ENCODE results near the gene KSR1. TPM values are rescaled to one million over a fixed set of nuclear protein-coding genes. Genes with fewer than 3 reads are reported as not detected.

KSR1 gene
- total RNA-seq, 4 donors from 2014 or later = 10.0 to 15.2 (median 13.9) TPM

DNA sequence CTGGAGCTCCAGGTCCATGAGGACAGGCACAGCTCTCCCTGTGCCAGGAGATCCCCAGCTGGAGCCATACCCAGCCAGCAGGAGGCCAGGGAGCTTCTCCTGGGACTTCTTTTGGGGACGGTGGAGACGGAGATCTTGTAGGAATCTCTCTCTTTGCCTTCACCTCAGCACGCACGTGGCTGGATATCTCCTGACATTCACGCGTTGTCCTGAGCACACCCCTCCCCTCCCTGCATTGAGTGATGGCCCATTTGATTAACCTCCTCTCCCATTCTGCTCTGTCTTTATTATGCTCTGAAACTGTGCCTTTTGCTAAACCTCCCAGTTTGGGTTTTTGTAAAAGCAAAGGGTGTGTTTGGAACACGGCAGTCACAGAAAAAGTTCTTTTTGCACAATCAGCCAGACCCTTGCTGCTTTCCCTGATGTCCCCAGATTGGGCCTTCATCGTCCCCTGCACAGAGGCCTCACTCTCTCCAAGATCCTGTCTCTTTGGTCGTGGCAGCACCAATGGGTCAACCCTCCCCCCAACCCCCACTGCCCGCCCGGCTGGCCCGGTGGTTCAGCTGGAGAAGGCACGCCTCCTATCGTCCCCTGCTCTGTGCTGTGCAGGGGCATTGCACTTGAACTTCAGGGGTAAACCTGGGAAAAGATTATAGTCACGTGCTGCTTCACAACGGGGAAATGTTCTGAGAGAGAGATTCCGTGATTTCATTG lies 142.2 kb downstream of the KSR1 start:
- WGBS, 2 donors (ENCODE audit: low coverage in 1 of 2) = 90 to 92% methylated on average over 2 to 6 of the region's 17 CpGs
- H3K36me3 ChIP-seq = peaks cover 0 to 58% of the 10 kb centered on the region in 2 donors
- no peak overlapping the region for H3K27ac ChIP-seq
- H3K27me3 ChIP-seq = no peaks in the 10 kb centered on the region
- H3K4me3 ChIP-seq = no peak overlapping the region
- H3K9me3 ChIP-seq = no peaks in the 10 kb centered on the region
- no peak for ATAC-seq
- TF ChIP-seq POLR2A (IDR thresholded peaks at IDR 0.05) (no peak), POLR2AphosphoS5 (IDR thresholded peaks at IDR 0.05) (no peak), EP300 (IDR thresholded peaks at IDR 0.05) (no peak)
- TF ChIP-seq, protein P1, sequence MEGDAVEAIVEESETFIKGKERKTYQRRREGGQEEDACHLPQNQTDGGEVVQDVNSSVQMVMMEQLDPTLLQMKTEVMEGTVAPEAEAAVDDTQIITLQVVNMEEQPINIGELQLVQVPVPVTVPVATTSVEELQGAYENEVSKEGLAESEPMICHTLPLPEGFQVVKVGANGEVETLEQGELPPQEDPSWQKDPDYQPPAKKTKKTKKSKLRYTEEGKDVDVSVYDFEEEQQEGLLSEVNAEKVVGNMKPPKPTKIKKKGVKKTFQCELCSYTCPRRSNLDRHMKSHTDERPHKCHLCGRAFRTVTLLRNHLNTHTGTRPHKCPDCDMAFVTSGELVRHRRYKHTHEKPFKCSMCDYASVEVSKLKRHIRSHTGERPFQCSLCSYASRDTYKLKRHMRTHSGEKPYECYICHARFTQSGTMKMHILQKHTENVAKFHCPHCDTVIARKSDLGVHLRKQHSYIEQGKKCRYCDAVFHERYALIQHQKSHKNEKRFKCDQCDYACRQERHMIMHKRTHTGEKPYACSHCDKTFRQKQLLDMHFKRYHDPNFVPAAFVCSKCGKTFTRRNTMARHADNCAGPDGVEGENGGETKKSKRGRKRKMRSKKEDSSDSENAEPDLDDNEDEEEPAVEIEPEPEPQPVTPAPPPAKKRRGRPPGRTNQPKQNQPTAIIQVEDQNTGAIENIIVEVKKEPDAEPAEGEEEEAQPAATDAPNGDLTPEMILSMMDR (IDR thresholded peaks at IDR 0.05) = no peak
- H3K4me1 ChIP-seq = peaks cover 0 to 17% (median 3%) of the 10 kb centered on the region in 3 donors

DNA sequence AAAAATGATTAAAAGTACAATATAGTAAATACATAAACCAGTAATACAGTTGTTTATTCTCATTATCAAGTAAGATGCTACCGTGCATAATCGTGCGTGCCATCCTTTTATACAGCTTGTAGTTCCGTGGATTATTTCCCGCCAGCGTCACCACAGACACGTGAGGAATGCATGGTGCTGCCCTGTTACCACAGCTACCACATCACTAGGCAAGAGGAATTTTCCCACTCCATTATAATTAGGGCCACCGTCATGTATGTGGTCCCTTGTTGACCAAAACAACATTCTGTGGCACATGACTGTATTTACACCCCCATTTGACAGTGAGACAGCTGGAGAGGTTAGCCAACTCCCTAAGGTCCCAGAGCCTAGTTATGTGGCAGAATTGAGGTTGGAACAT lies 144.2 kb downstream of the KSR1 start:
- no peaks in the 10 kb centered on the region for H3K9me3 ChIP-seq
- no peak overlapping the region for H3K27ac ChIP-seq
- H3K4me3 ChIP-seq = no peak overlapping the region
- H3K4me1 ChIP-seq = peaks cover 0 to 18% (median 3%) of the 10 kb centered on the region in 3 donors
- peaks cover 0 to 57% of the 10 kb centered on the region in 2 donors for H3K36me3 ChIP-seq
- TF ChIP-seq EP300 (IDR thresholded peaks at IDR 0.05) (no peak), POLR2A (IDR thresholded peaks at IDR 0.05) (no peak), POLR2AphosphoS5 (IDR thresholded peaks at IDR 0.05) (no peak)
- TF ChIP-seq, protein P1 (IDR thresholded peaks at IDR 0.05) = no peak
- WGBS, 2 donors (ENCODE audit: low coverage in 1 of 2) = 88 to 92% methylated on average over 7 to 8 of the region's 8 CpGs
- no peak for ATAC-seq
- no peaks in the 10 kb centered on the region for H3K27me3 ChIP-seq

- Histone ChIP-seq H3K9me3 (no peaks in the 10 kb centered on the region), H3K4me3 (no peak overlapping the region), H3K4me1 (peaks cover 0 to 18% (median 3%) of the 10 kb centered on the region in 3 donors), H3K27ac (no peak overlapping the region), H3K27me3 (no peaks in the 10 kb centered on the region), H3K36me3 (peaks cover 0 to 64% of the 10 kb centered on the region in 2 donors)
- peak; percentile 57 for ATAC-seq
- TF ChIP-seq, protein P1 (IDR thresholded peaks at IDR 0.05) = peak; percentile 92 to 95 (median 93)
- TF ChIP-seq POLR2A (IDR thresholded peaks at IDR 0.05) = no peak
- WGBS, 2 donors (ENCODE audit: low coverage in 1 of 2) = 68 to 69% methylated on average over 6 to 9 of the region's 11 CpGs
These were observed 145.1 kb downstream of the KSR1 start for GRCh38 chr17:27601069-27601974.

- Histone ChIP-seq H3K36me3 (peaks cover 0 to 65% of the 10 kb centered on the region in 2 donors), H3K9me3 (no peaks in the 10 kb centered on the region), H3K4me3 (no peak overlapping the region), H3K4me1 (peaks cover 0 to 18% (median 3%) of the 10 kb centered on the region in 3 donors), H3K27ac (no peak overlapping the region), H3K27me3 (no peaks in the 10 kb centered on the region)
- no peak for TF ChIP-seq EP300 (IDR thresholded peaks at IDR 0.05)
- no peak for TF ChIP-seq POLR2A (IDR thresholded peaks at IDR 0.05)
- no peak for TF ChIP-seq POLR2AphosphoS5 (IDR thresholded peaks at IDR 0.05)
- TF ChIP-seq, protein P1 (IDR thresholded peaks at IDR 0.05) = no peak
- no CpG with 5 or more reads among the region's 2 CpGs for WGBS, 2 donors (ENCODE audit: low coverage in 1 of 2)
- no peak for ATAC-seq
These were observed 145.7 kb downstream of the KSR1 start for GRCh38 chr17:27601975-27602302.
